K562 (cell line): ENCODE results near the gene PDGFD. TPM values are rescaled to one million over a fixed set of nuclear protein-coding genes. Genes with fewer than 3 reads are reported as not detected.

ENCODE experiments used
- ATAC-seq: fragments of 200-7000 bp; cut with Tn5 transposase; 3 replicates; pipeline ENCODE4 v1.9.1; 2020; ENCODE audit warnings: moderate library complexity
- BruUV-seq: library from RNA; stranded (reverse); fragments of 400-500 nt; replicated peaks from 2 replicates; lab custom pipeline; 2021; lab: Mats Ljungman, UMichigan
- CTCF ChIA-PET: fragments of 300-600 bp; formaldehyde crosslinking; extraction: SDS; loops from one replicate; lab custom pipeline; 2021; ENCODE audit warnings: low intra/inter-chr PET ratio; lab: Yijun Ruan, JAX
- POLR2A ChIA-PET: fragments of 300-600, 350-650 bp; sonication (Branson Sonifier 250); formaldehyde crosslinking; extraction: SDS; loops from one replicate; lab custom pipeline; 2021; ENCODE audit warnings: antibody characterized with exemption, inconsistent platforms; lab: Yijun Ruan, JAX
- DNase-seq, 4 experiments: peaks; one replicate each; pipeline versions ENCODE4 v3.0.0 to v3.0.0-alpha.2; 2011 to 2018; ENCODE audit warnings: low spot score in 3 of 4, mixed read lengths in 3 of 4; ENCODE audit errors: extremely low read depth in 1 of 4
- FAIRE-seq: peaks from 2 replicates; lab custom pipeline; 2011; peaks lifted over from hg19 to GRCh38; lab: Jason Lieb, UNC
- H2AFZ ChIP-seq: 2 replicates; pipeline ENCODE4 v1.6.0; 2011; ENCODE audit warnings: low read depth, low read length, control low read depth, inconsistent platforms
- H3K27ac ChIP-seq: fragments of 200-600 bp; 3 replicates; pipeline ENCODE4 v1.8.0; 2011; ENCODE audit warnings: low read depth, mild to moderate bottlenecking, control low read depth, inconsistent platforms, low read length, moderate library complexity, mixed read lengths; ENCODE audit errors: extremely low read depth
- H3K27me3 ChIP-seq, 2 experiments: fragments of 300-600 bp in 1 of 2; 2 replicates in 1 of 2; 3 replicates in 1 of 2; pipeline versions ENCODE4 v1.6.0 to v1.8.0; 2011; ENCODE audit warnings: inconsistent platforms in 2 of 2, low read length in 2 of 2, mild to moderate bottlenecking in 1 of 2, mixed read lengths in 1 of 2, moderate library complexity in 1 of 2; ENCODE audit not compliant: control insufficient read depth in 2 of 2, insufficient read depth in 2 of 2
- H3K36me3 ChIP-seq: fragments of 300-600 bp; 3 replicates; pipeline ENCODE4 v1.8.0; 2011; ENCODE audit warnings: mild to moderate bottlenecking, low read length, inconsistent platforms; ENCODE audit not compliant: control insufficient read depth, insufficient read depth
- H3K4me1 ChIP-seq, 2 experiments: fragments of 200-600 bp in 1 of 2; replicated peaks in 1 of 2; 2 replicates in 1 of 2; 3 replicates in 1 of 2; pipeline versions ENCODE4 v1.5.1 to v1.8.0; 2011; ENCODE audit warnings: inconsistent platforms in 2 of 2, low read length in 2 of 2, mild to moderate bottlenecking in 1 of 2, mixed read lengths in 1 of 2, moderate library complexity in 1 of 2; ENCODE audit not compliant: control insufficient read depth in 2 of 2, insufficient read depth in 2 of 2
- H3K4me2 ChIP-seq: 2 replicates; pipeline ENCODE4 v1.6.1; 2011; ENCODE audit warnings: low read length, control low read depth, inconsistent platforms, mixed read lengths; ENCODE audit not compliant: insufficient read depth
- H3K4me3 ChIP-seq: fragments of 200-600 bp; sonication (generic), shearing (Covaris generic); 2 replicates; pipeline ENCODE4 v1.5.1; 2016; ENCODE audit warnings: control low read depth, inconsistent platforms
- H3K79me2 ChIP-seq: fragments of 200-600 bp; 3 replicates; pipeline ENCODE4 v1.8.0; 2011; ENCODE audit warnings: low read length, inconsistent platforms; ENCODE audit not compliant: control insufficient read depth, insufficient read depth
- H3K9ac ChIP-seq, 2 experiments: 2 replicates each; pipeline versions ENCODE4 v1.6.0 to v1.6.1; 2011; ENCODE audit warnings: low read depth in 2 of 2, low read length in 2 of 2, control low read depth in 1 of 2, inconsistent platforms in 1 of 2, mild to moderate bottlenecking in 1 of 2, mixed read lengths in 1 of 2; ENCODE audit not compliant: insufficient read depth in 1 of 2
- H3K9me1 ChIP-seq: one replicate; pipeline ENCODE4 v1.6.0; 2011; ENCODE audit warnings: inconsistent platforms, mild to moderate bottlenecking, low read length, moderate library complexity; ENCODE audit not compliant: control insufficient read depth, insufficient read depth
- H3K9me3 ChIP-seq: replicated peaks from 2 replicates; pipeline ENCODE4 v1.5.1; 2011; ENCODE audit warnings: low read depth, low read length, inconsistent platforms; ENCODE audit not compliant: control insufficient read depth, insufficient read depth
- H4K20me1 ChIP-seq: replicated peaks from 2 replicates; pipeline ENCODE4 v1.6.1; 2011; ENCODE audit warnings: low read length, inconsistent platforms, mixed read lengths; ENCODE audit not compliant: control insufficient read depth, insufficient read depth
- CEBPG ChIP-seq, 3 experiments: fragments of 200-800 bp in 1 of 3; sonication (Bioruptor generic) in 1 of 3; sonication (generic) in 1 of 3; formaldehyde crosslinking in 1 of 3; IDR thresholded peaks in 2 of 3; conservative IDR thresholded peaks in 1 of 3; 2 replicates each; pipeline versions ENCODE4 v1.6.1 to v1.8.0; 2016 to 2022; ENCODE audit warnings: missing compliant biosample characterization in 2 of 3, missing genetic modification characterization in 2 of 3, mild to moderate bottlenecking in 1 of 3, missing genetic modification reagents in 1 of 3
- POLR2H ChIP-seq: IDR thresholded peaks from 2 replicates; pipeline ENCODE4 v1.6.1; 2016; ENCODE audit warnings: missing genetic modification characterization, low read depth, mild to moderate bottlenecking, control low read depth, missing compliant biosample characterization, moderate library complexity
- RFX1 ChIP-seq: fragments of 450-650 bp; IDR thresholded peaks from 2 replicates; pipeline ENCODE4 v1.6.1; 2016; ENCODE audit warnings: mild to moderate bottlenecking, moderate library complexity
- STAT5A ChIP-seq: IDR thresholded peaks from 2 replicates; pipeline ENCODE4 v1.6.1; 2012; ENCODE audit warnings: low read length, inconsistent platforms, borderline replicate concordance
- TEAD1 ChIP-seq, 2 experiments: fragments of 450-650 bp in 1 of 2; sonication (generic) in 1 of 2; formaldehyde crosslinking; IDR thresholded peaks; 2 replicates each; pipeline versions ENCODE4 v1.4.0 to v1.8.0; 2020 to 2022; ENCODE audit warnings: mild to moderate bottlenecking in 2 of 2, missing genetic modification reagents in 1 of 2
- in situ Hi-C: fragments of 300-500 bp; cut with MboI; formaldehyde crosslinking; loops from 4 replicates; pipeline ENCODE4 v1.15.0; 2018; ENCODE audit warnings: inconsistent platforms, mixed read lengths
- intact Hi-C: fragments of 100-400 bp; cut with micrococcal nuclease; formaldehyde crosslinking; loops from 2 replicates; pipeline ENCODE4 v1.14.2; 2022
- polyA plus RNA-seq, 8 experiments: library from polyadenylated mRNA; depleted of rRNA in 4 of 8; stranded (reverse) in 5 of 8; unstranded in 3 of 8; fragments of >200 nt; fragmentation: Nextera tagmentation in 2 of 8; fragmentation: Illumina TruSeq in 1 of 8; extraction: Ambion mirVana in 2 of 8; extraction: Trizol in 1 of 8; gene quantifications; 2 replicates each; pipeline versions ENCODE4 v1.2.1 to v1.2.3, GENCODE V29; 2011 to 2014; ENCODE audit warnings: inconsistent platforms in 1 of 8, missing spikeins in 1 of 8
- total RNA-seq, 7 experiments: library from RNA; depleted of rRNA in 6 of 7; stranded (reverse); fragments of >200 nt in 6 of 7; fragmentation: Illumina TruSeq in 2 of 7; extraction: Trizol in 2 of 7; gene quantifications; 2 replicates each; pipeline versions ENCODE4 v1.2.1 to v1.2.3, GENCODE V29; 2011 to 2021; ENCODE audit warnings: low replicate concordance in 1 of 7

The PDGFD gene
- total and polyA plus RNA-seq, 9 of the 15 experiments (the other 6 are each of a cell fraction or from before 2014, with no cell fraction given), result 0.11 TPM; not detected in 8

- H3K27ac ChIP-seq, result no peak overlapping the region
- ChIA-PET POLR2A (no interaction called here), CTCF (no interaction called here)
- H3K9me3 ChIP-seq, result no peaks in the 10 kb centered on the region
- no peaks in the 10 kb centered on the region for H3K36me3 ChIP-seq
- H3K4me1 ChIP-seq, result no peaks in the 10 kb centered on the region
- no peak overlapping the region for H3K9ac ChIP-seq
- no peak for ATAC-seq
- no peak overlapping the region for H3K4me3 ChIP-seq
- no peak for FAIRE-seq
- no peaks in the 10 kb centered on the region for H4K20me1 ChIP-seq
- intact Hi-C loops, result no loop called here
- no peaks in the 10 kb centered on the region for H3K79me2 ChIP-seq
- no peaks in the 10 kb centered on the region for H3K27me3 ChIP-seq
- BruUV-seq, result no TSS peak
- TF ChIP-seq POLR2H (tag) (no peak), STAT5A (no peak)
- no peak for DNase-seq
- H3K4me2 ChIP-seq, result no peak overlapping the region
- in situ Hi-C loops, result no loop called here
- no peak overlapping the region for H2AFZ ChIP-seq
- no peaks in the 10 kb centered on the region for H3K9me1 ChIP-seq
These were observed 274.3 kb downstream of the PDGFD start for GRCh38 chr11:103889679-103890078.

DNA sequence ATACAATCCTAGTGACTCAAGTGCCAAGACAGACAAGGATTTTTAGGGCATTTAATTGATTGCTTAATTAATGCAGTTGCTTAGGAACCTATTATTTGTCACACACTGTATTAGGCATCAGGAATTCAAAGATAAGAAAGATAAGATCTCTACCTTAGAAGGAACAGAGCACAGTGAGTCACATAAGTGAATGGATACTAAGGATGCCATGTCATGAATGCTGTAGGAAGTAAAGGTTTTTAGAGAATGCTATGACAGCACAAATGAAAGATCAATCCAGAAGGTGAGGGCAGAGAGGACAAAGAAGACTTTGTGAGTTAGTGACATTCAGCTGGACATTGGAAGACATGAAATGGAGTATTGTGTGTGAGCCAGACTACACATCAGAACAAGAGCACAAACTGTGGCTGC lies 275.4 kb downstream of the PDGFD start:
- no peak for ATAC-seq
- H3K9me3 ChIP-seq, result no peaks in the 10 kb centered on the region
- FAIRE-seq, result no peak
- DNase-seq, result no peak
- H3K79me2 ChIP-seq, result no peaks in the 10 kb centered on the region
- in situ Hi-C loops, result no loop called here
- no peak overlapping the region for H3K4me3 ChIP-seq
- CTCF ChIA-PET, result no interaction called here
- H3K9me1 ChIP-seq, result no peaks in the 10 kb centered on the region
- no peak overlapping the region for H3K4me2 ChIP-seq
- BruUV-seq, result no TSS peak
- no peak overlapping the region for H2AFZ ChIP-seq
- TF ChIP-seq CEBPG (CRISPR knock-in tag; IDR thresholded peaks at IDR 0.05), result no peak
- no peak for TF ChIP-seq CEBPG (tag; conservative IDR thresholded peaks at IDR 0.05 in 1 of 2, IDR thresholded peaks at IDR 0.05 in 1 of 2)
- no peak for TF ChIP-seq RFX1
- no peak for TF ChIP-seq TEAD1 (CRISPR knock-in tag; IDR thresholded peaks at IDR 0.05)
- H4K20me1 ChIP-seq, result no peaks in the 10 kb centered on the region
- no peak overlapping the region for H3K27ac ChIP-seq
- H3K4me1 ChIP-seq, result no peaks in the 10 kb centered on the region
- intact Hi-C loops, result no loop called here
- no peaks in the 10 kb centered on the region for H3K27me3 ChIP-seq
- POLR2A ChIA-PET, result no interaction called here
- H3K9ac ChIP-seq, result no peak overlapping the region
- no peaks in the 10 kb centered on the region for H3K36me3 ChIP-seq
